ENCODE results near the gene SAMD4A.

SAMD4A gene

DNA sequence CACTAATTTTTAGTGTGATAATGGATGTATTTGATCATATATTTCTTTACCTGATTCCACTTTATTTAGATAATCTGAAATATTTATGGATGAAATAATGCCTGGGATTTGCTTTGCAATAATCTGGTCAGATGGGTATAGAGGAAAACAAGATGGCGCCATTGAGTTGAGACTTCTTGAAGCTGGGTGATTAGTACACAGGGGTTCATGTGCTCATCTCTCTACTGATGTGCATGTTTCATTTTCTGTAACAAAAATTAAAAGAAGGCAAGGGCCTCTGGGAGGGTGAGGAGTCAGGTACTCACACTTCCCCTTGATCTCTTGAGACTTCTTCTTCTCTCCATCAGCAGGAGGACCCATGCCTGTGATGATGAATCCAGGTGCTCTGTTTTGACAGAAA lies 273.9 kb downstream of the SAMD4A start:
- no peaks in the 10 kb centered on the region for H3K36me3 ChIP-seq (replicated peaks)
- no peak overlapping the region for H3K4me3 ChIP-seq
- DNase-seq (ENCODE audit: low spot score in 2 of 2), result no peak
- in situ Hi-C loops (cut with MboI; ENCODE audit: low sequenced_read_pairs), result no loop called here
- no peaks in the 10 kb centered on the region for H3K4me1 ChIP-seq
- H3K9me3 ChIP-seq, result no peaks in the 10 kb centered on the region
- no peaks in the 10 kb centered on the region for H3K27me3 ChIP-seq (ENCODE audit: low read depth)
